Vagina (tissue), 2 donors: ENCODE measurements around the gene KRTAP9-6.
"Not testable (repeated sequence)": the region's sequence is repeated elsewhere in the genome, so short reads cannot be mapped to it uniquely, and the experiment has no call there.

Experiments
- POLR2A ChIP-seq, 2 donors: fragments of 450-650 bp; IDR thresholded peaks; one replicate each; pipeline ENCODE4 v1.6.1; 2017; ENCODE audit warnings: antibody characterized with exemption in 2 of 2, mild to moderate bottlenecking in 2 of 2, moderate library complexity in 2 of 2
- POLR2AphosphoS5 ChIP-seq, 2 donors: sonication (generic); formaldehyde crosslinking; IDR thresholded peaks; one replicate each; pipeline ENCODE4 v1.9.0; 2017; ENCODE audit warnings: antibody characterized with exemption in 2 of 2, mild to moderate bottlenecking in 2 of 2, low read depth in 1 of 2; ENCODE audit not compliant: insufficient read depth in 1 of 2
- TF ChIP-seq, protein P1 (sequence below), 3 experiments: fragments of 450-650 bp in 2 of 3; fragments of 200-600 bp in 1 of 3; sonication (generic) in 1 of 3; IDR thresholded peaks; one replicate each; pipeline ENCODE4 v1.5.1; 2017 to 2019; ENCODE audit warnings: antibody characterized with exemption in 3 of 3, mild to moderate bottlenecking in 2 of 3, moderate library complexity in 2 of 3

DNA sequence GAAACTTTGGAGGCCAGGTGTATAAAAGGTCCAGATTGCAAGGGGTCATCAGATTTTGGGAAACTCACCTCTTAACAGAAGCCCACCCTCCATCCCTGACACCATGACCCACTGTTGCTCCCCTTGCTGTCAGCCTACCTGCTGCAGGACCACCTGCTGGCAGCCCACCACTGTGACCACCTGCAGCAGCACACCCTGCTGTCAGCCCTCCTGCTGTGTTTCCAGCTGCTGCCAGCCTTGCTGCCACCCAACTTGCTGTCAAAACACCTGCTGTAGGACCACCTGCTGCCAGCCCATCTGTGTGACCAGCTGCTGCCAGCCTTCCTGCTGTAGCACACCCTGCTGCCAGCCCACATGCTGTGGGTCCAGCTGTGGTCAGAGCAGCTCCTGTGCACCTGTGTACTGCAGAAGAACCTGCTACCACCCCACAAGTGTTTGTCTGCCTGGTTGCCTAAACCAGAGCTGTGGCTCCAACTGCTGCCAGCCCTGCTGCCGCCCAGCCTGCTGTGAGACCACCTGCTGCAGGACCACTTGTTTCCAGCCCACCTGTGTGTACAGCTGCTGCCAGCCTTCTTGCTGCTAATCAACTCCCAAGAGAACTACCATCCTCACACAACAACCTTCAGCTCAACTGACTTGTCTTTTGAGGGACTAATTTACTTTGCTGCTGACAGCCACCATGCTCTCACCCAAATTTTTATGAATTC, 32.6 kb upstream of the KRTAP9-6 start, which contains the start of gene KRTAP9-3:
- not testable (repeated sequence) for TF ChIP-seq POLR2A (IDR thresholded peaks at IDR 0.05); POLR2AphosphoS5 (IDR thresholded peaks at IDR 0.05; ENCODE audit: insufficient read depth in 1 of 2, low read depth in 1 of 2)
- TF ChIP-seq, protein P1, sequence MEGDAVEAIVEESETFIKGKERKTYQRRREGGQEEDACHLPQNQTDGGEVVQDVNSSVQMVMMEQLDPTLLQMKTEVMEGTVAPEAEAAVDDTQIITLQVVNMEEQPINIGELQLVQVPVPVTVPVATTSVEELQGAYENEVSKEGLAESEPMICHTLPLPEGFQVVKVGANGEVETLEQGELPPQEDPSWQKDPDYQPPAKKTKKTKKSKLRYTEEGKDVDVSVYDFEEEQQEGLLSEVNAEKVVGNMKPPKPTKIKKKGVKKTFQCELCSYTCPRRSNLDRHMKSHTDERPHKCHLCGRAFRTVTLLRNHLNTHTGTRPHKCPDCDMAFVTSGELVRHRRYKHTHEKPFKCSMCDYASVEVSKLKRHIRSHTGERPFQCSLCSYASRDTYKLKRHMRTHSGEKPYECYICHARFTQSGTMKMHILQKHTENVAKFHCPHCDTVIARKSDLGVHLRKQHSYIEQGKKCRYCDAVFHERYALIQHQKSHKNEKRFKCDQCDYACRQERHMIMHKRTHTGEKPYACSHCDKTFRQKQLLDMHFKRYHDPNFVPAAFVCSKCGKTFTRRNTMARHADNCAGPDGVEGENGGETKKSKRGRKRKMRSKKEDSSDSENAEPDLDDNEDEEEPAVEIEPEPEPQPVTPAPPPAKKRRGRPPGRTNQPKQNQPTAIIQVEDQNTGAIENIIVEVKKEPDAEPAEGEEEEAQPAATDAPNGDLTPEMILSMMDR (IDR thresholded peaks at IDR 0.05), result not testable (repeated sequence)
